Renal cortex interstitium (tissue), 11 donors: ENCODE measurements around the gene RBM12. TPM values are rescaled to one million over a fixed set of nuclear protein-coding genes. Genes with fewer than 3 reads are reported as not detected.
"Not testable (repeated sequence)": the region's sequence is repeated elsewhere in the genome, so short reads cannot be mapped to it uniquely, and the experiment has no call there.

Source experiments
- DNase-seq, 11 donors: peaks; one replicate each; pipeline ENCODE4 v3.0.0-alpha.2; 2013; ENCODE audit warnings: low read depth in 9 of 11, low spot score in 4 of 11; ENCODE audit errors: extremely low read depth in 1 of 11
- polyA plus RNA-seq, 3 donors: library from polyadenylated mRNA; unstranded; fragments of 120-200 nt; gene quantifications; one replicate each; pipeline ENCODE4 v1.2.1, GENCODE V29; 2013; ENCODE audit not compliant: insufficient read length in 3 of 3

The RBM12 gene
- polyA plus RNA-seq, 3 donors = 93.6 to 113 (median 95.4) TPM

DNA sequence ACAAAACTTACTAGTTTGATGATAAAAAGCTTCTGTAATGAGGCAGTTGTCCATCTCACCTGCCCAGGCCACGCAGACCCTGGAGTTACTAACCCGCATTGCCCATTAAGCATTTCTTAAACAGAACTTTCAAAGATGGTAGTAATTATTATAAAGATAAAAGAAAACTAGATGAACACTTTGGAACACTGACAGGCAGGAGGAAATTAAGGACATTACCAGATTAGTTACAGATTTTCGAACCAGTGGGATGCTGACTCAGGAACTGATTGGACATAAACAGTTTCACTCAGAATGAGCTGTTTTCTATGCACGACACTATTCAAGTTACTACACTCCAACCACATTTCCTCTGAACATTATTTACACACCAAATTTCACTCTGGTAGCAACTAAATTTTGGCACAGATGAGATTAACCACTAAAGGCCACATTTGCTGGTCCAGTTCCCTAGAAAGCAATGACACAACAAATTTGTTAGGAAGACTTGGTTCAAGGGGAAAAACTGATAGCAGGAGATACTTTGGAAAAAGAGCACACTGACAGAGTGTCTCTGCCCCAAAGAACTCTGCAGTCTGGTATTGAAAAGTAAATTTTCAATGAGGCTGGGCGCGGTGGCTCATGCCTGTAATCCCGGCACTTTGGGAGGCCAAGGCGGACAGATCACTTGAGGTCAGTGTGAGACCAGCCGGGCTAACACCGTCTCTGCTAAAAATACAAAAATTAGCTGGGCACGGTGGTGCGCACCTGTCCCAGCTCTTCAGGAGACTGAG is 37.5 kb upstream of the RBM12 start:
- no peak for DNase-seq

DNA sequence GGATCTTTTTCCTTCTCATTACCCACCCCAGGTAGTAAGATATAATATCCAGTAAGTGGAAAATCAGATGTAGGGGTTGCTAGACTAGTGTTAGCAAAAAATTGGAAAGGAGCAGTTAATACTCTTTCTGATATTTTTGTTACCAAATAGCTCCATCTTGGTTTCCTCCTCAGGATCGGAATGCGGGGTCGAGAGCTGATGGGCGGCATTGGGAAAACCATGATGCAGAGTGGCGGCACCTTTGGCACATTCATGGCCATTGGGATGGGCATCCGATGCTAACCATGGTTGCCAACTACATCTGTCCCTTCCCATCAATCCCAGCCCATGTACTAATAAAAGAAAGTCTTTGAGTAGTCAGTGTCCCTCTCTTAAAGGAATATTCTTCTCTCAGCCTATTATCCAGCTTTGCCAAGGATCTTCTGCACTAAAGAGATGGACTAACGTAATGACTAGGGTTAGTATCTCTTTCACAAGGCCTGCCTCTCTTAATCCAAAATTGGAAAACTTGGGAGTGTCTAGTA is 36.0 kb upstream of the RBM12 start:
- DNase-seq = no peak

DNA sequence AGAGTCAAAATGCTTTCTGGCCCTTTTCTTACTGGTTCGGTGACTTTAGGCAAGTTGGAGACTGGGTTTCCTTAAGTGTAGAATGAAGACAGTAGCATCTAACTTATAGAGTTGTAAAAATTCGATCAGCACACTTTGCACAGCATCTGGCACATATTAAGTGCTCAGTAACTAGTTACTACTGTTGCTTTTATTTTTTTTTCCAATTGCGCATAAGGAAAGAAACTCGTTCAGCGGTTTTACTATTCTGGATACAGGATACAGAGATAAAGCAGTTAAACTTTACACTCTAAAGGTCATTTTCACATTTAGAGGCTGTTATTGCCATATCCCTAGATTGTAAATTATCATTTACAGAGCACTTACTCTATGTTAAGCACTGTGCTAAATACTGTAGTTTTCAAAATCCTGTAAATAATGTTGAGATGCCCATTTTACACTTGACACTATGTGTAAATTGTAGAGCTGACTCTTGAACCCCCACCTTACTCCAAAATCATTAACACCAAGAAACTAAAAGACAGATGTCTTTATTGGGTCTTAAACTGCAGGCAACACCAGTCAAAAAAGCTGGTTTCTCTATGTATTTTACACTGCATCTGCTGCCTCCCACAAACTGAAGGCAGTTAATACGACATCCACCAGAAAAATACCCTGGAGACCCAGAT is 35.4 kb upstream of the RBM12 start:
- DNase-seq = no peak

GRCh38 chr20:35699127-35699956 is 34.6 kb upstream of the RBM12 start, which contains the start of the genes NFS1 and ROMO1:
NFS1 (minus strand) TSS chr20:35699352; CDS start chr20:35699288, 64 bp downstream.
ROMO1 (plus strand) TSS chr20:35699405; CDS start chr20:35699633, 228 bp downstream.
- peak; percentile 62 to 90 (median 82) for DNase-seq

DNA sequence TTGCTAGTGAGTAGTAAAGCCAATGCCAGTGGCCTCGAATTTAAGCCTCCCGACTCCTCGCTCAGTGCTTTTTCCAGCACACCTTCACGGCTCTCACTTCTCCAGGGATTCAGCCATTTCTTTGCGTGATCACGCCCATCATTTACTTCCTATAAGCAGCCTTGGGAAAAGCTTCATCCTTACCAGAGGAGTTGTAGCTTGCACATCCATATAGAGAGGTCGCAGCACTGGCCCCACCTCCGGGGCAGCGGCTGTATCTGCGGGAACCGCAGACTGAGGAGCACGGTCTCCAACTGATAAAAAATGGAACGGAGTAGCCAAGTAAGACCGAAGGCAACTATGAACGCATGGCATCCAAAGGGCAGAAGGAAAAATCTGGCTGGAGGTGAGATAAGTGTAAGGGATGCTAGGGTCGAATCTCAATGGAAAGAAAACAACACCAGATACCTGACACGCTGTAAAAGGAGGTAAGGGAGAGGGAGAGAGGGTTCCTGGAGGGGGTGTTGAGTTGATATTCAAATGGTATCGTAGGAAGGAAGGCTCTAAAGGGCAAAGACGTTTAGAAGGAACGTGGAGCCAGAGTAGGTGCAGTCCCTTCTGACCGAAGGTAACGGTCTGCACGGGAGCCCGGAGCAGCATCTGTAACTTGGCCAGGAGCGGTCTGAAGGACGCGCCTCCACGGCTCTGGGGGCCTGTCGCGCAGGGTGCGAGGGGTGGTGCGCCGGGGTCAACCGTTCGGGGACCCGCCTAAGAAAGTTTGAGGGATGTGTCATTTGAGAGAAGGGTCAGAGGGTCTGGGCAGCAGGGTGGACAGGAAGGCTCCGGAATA is 33.8 kb upstream of the RBM12 start:
- peak in 1 of 11 donors; percentile 7 for DNase-seq

DNA sequence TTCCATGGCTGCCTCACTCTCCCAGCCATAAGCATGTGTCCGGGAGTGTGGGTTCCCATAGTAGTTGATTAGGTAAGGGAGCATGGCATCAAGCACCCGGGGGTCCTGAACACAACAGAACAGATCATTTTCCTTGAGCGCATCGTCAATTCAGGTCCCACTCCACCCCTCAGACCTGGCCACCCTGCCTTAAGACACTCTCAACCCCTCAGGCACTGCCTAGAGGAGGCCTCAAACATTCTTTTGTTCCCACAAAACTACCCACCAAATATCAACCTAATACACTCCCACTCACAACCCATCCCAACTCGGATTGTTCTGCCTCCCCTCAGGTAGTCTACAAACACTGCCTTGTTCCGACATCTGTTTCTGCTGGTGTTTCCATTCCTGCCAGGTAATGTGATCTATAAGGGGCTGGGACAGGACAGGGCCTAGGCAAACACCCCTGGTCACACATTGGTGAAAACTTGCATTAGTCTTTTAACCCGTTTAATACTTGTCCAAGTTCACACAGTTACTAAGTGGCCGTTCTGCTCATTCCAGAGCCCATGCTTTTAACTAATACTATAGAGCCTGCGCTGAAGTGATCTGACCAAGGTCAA is 33.1 kb upstream of the RBM12 start:
- DNase-seq = no peak

DNA sequence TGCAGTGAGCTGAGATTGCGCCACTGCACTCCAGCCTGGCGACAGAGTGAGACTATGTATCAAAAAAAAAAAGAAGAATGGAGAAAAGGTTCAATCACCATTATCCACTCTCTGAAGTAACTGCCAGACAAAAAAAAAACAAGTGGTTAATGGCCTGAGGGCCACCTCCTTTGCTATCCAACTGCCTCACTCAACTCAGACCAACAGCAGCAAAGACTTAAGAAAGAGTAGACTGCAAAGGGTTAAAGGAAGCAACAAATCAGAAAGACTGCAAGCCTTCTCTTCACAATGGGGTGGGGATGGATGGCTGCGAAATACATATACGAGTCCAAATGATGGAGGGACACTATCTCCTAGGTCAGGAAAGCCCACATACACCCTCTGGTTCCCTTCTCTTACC is 31.3 kb upstream of the RBM12 start:
- no peak for DNase-seq

- no peak for DNase-seq
Observed at GRCh38 chr20:35695245-35695749, 30.6 kb upstream of the RBM12 start.

DNA sequence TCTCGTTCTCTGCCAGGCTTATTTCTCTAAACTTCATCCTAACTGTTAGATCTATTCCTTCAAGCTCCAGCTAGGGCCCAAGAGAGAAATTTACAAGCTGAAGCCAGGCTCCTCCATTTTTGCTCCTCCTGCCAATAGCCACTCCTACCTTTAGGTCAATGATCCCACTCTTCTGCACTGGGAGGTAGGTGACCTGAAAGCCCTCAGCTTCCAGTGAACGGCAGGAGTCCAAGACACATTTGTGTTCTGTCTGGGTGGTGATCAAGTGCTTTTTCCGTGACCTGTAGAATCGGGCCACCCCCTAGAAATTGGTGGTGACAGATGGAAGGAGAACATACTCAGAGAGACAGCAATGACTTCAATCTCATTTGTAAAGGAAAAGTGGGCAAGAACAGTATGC is 25.6 kb upstream of the RBM12 start:
- no peak for DNase-seq

GRCh38 chr20:35686872-35687271 is 22.2 kb upstream of the RBM12 start:
- not testable (repeated sequence) for DNase-seq

DNA sequence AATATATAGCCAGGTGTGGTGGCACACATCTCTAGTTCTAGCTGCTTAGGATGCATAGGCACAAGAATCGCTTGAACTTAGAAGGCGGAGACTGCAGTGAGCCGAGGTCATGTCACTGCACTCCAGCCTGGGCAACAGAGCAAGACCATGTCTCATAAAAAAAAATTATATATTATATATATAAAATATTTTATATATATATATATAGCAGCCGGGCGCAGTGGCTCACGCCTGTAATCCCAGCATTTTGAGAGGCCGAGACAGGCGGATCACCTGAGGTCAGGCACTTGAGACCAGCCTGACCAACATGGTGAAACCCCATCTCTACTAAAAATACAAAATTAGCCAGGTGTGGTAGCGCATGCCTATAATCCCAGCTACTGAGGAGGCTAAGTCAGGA is 20.7 kb upstream of the RBM12 start:
- DNase-seq = not testable (repeated sequence)

GRCh38 chr20:35681960-35682359 is 17.3 kb upstream of the RBM12 start:
- no peak for DNase-seq

- no peak for DNase-seq
Observed at GRCh38 chr20:35680452-35681183, 15.9 kb upstream of the RBM12 start.

DNA sequence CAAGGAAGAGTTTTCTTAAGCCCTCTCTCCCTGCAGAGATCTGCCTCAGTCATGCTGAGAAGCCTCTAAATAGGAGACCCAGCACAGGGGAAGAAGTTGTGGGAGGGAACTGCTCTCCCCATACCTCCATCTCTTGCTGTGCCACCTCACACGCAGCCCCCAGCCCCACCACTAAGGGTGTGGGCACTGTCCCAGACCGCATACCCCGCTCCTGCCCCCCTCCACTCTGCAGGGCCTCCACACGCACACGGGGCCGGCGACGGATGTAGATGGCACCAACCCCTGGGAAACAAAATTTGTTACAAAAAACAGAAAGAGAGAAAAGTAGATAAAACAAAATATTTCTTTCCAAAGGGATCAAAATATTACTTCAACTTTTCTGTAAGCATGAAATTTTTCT is 10.2 kb upstream of the RBM12 start:
- no peak for DNase-seq

GRCh38 chr20:35673884-35674283 is 9.2 kb upstream of the RBM12 start:
- no peak for DNase-seq

DNA sequence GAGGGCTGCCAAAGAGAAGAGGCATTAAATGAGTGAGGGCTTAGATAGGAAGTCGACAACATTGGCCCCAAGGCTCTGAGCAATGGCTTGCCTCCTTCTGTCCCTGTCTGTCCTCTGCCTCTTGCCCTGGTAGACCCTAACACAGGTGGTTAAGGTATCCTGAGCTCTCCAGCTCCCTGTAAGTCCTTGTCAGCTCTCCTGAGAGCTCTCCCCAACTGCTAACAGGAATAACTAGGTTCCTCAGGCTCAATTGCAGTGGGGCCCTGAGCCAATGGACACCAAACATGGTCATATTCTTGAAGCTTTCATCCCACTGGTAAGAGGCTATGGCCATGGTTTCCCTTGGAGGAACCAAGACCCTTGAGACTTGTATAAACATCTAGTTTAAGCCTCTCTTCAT is 5.0 kb upstream of the RBM12 start:
- DNase-seq = no peak

DNA sequence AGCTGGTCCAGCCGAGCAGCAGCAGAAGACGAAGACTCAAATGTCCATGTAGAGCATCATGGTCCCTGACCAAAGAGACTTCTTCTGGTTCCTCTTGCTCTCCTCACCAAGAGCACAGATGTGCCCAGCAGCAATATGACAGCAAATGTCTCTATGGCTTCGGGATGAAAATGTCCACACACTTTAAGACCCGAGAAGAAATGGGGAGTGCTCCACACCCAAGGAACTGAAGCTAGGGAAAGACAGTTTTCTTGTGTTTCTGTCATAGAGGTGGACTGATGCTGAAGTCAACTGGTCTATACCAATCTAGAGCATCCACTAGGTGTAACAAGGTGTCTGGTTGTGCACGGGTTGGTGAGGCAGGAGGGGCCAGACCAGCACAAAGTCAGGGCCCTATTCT is 4.5 kb upstream of the RBM12 start:
- no peak for DNase-seq

- no peak for DNase-seq
Observed at GRCh38 chr20:35665949-35666288, 1.2 kb upstream of the RBM12 start.
